ENCODE data around the gene S100A10.

S100A10 gene

GRCh38 chr1:152009691-152010090, 16.0 kb upstream of the S100A10 start:
- Histone ChIP-seq H3K4me2 (ENCODE audit: low read depth, low read length) (no peak overlapping the region), H3K27me3 (replicated peaks; ENCODE audit: insufficient read depth, low read length) (no peaks in the 10 kb centered on the region), H3K9me3 (replicated peaks; ENCODE audit: insufficient read depth, low read length) (no peaks in the 10 kb centered on the region), H3K9me2 (replicated peaks; ENCODE audit: insufficient read depth, low read length) (no peaks in the 10 kb centered on the region), H3K4me1 (ENCODE audit: low read length) (no peaks in the 10 kb centered on the region), H3F3A (ENCODE audit: insufficient read depth, low read length) (no peaks in the 10 kb centered on the region), H3K79me2 (ENCODE audit: low read length) (no peaks in the 10 kb centered on the region), H4K20me1 (ENCODE audit: insufficient read depth, low read length) (no peaks in the 10 kb centered on the region), H3K27ac (ENCODE audit: low read length) (no peak overlapping the region), H3K4me3 (ENCODE audit: low read length) (no peak overlapping the region), H3K9ac (ENCODE audit: low read length) (no peak overlapping the region), H3K36me3 (replicated peaks; ENCODE audit: insufficient read depth, low read length) (no peaks in the 10 kb centered on the region), H2AFZ (ENCODE audit: low read length) (no peak overlapping the region)
- TF ChIP-seq, protein P1, sequence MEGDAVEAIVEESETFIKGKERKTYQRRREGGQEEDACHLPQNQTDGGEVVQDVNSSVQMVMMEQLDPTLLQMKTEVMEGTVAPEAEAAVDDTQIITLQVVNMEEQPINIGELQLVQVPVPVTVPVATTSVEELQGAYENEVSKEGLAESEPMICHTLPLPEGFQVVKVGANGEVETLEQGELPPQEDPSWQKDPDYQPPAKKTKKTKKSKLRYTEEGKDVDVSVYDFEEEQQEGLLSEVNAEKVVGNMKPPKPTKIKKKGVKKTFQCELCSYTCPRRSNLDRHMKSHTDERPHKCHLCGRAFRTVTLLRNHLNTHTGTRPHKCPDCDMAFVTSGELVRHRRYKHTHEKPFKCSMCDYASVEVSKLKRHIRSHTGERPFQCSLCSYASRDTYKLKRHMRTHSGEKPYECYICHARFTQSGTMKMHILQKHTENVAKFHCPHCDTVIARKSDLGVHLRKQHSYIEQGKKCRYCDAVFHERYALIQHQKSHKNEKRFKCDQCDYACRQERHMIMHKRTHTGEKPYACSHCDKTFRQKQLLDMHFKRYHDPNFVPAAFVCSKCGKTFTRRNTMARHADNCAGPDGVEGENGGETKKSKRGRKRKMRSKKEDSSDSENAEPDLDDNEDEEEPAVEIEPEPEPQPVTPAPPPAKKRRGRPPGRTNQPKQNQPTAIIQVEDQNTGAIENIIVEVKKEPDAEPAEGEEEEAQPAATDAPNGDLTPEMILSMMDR (IDR thresholded peaks at IDR 0.05; ENCODE audit: low read length), result no peak
- TF ChIP-seq EZH2 (optimal IDR thresholded peaks at IDR 0.05; ENCODE audit: low read depth, low read length) (no peak), EZH2phosphoT487 (IDR thresholded peaks at IDR 0.05; ENCODE audit: low read length) (no peak)
- DNase-seq, result no peak

- Histone ChIP-seq H3K36me3 (replicated peaks; ENCODE audit: insufficient read depth, low read length) (no peaks in the 10 kb centered on the region), H3F3A (ENCODE audit: insufficient read depth, low read length) (no peaks in the 10 kb centered on the region)
- DNase-seq, result no peak
These were observed 13.4 kb upstream of the S100A10 start for GRCh38 chr1:152007047-152007446.

DNA sequence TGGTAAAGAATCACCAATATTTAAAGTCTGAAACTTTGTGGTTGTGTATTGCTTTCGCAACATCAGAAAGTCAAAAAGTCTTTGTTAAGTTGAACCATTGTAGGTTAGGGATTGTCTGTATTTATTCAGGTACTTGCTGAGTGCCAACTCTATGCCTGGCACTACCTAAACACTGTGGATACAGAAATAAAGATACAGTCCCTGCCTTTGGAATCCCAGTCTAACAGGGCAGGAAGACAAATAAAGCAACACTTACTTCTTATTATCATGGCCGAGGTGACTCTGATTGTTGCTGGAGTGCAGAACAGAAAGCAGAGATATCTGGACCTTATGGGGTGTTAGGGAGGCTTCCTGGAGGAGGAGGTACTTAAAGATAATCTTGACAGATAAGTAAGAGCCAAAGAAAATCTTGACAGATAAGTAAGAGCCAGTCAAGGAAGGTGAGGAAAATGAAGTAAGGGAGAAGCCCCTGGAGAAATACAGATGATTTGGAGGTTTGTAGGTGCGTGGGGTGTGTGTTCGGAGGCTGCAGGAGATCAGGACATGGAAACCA, 11.8 kb upstream of the S100A10 start:
- H3K4me1 ChIP-seq (ENCODE audit: low read length), result no peaks in the 10 kb centered on the region
- H3K36me3 ChIP-seq (replicated peaks; ENCODE audit: insufficient read depth, low read length), result no peaks in the 10 kb centered on the region
- H3K27me3 ChIP-seq (replicated peaks; ENCODE audit: insufficient read depth, low read length), result no peaks in the 10 kb centered on the region
- no peak for DNase-seq
- H2AFZ ChIP-seq (ENCODE audit: low read length), result no peak overlapping the region
- H3K4me3 ChIP-seq (ENCODE audit: low read length), result no peak overlapping the region
- no peak overlapping the region for H3K4me2 ChIP-seq (ENCODE audit: low read depth, low read length)
- no peaks in the 10 kb centered on the region for H3F3A ChIP-seq (ENCODE audit: insufficient read depth, low read length)
- H3K79me2 ChIP-seq (ENCODE audit: low read length), result no peaks in the 10 kb centered on the region
- no peak overlapping the region for H3K9ac ChIP-seq (ENCODE audit: low read length)
- no peak overlapping the region for H3K27ac ChIP-seq (ENCODE audit: low read length)
- no peaks in the 10 kb centered on the region for H4K20me1 ChIP-seq (ENCODE audit: insufficient read depth, low read length)
- TF ChIP-seq, protein P1 (IDR thresholded peaks at IDR 0.05; ENCODE audit: low read length), result no peak
- no peak for TF ChIP-seq EZH2phosphoT487 (IDR thresholded peaks at IDR 0.05; ENCODE audit: low read length)
- no peak for TF ChIP-seq EZH2 (optimal IDR thresholded peaks at IDR 0.05; ENCODE audit: low read depth, low read length)
- no peaks in the 10 kb centered on the region for H3K9me2 ChIP-seq (replicated peaks; ENCODE audit: insufficient read depth, low read length)
- no peaks in the 10 kb centered on the region for H3K9me3 ChIP-seq (replicated peaks; ENCODE audit: insufficient read depth, low read length)

More at GRCh38 chr1:152007047-152007446, 13.4 kb upstream of the S100A10 start:
- Histone ChIP-seq H3K4me2 (ENCODE audit: low read depth, low read length) (no peak overlapping the region), H4K20me1 (ENCODE audit: insufficient read depth, low read length) (no peaks in the 10 kb centered on the region), H3K4me3 (ENCODE audit: low read length) (no peak overlapping the region), H2AFZ (ENCODE audit: low read length) (no peak overlapping the region), H3K9ac (ENCODE audit: low read length) (no peak overlapping the region), H3K79me2 (ENCODE audit: low read length) (no peaks in the 10 kb centered on the region), H3K4me1 (ENCODE audit: low read length) (no peaks in the 10 kb centered on the region), H3K27me3 (replicated peaks; ENCODE audit: insufficient read depth, low read length) (no peaks in the 10 kb centered on the region), H3K9me2 (replicated peaks; ENCODE audit: insufficient read depth, low read length) (no peaks in the 10 kb centered on the region), H3K9me3 (replicated peaks; ENCODE audit: insufficient read depth, low read length) (no peaks in the 10 kb centered on the region), H3K27ac (ENCODE audit: low read length) (no peak overlapping the region)
- TF ChIP-seq EZH2phosphoT487 (IDR thresholded peaks at IDR 0.05; ENCODE audit: low read length), result no peak
- TF ChIP-seq, protein P1 (IDR thresholded peaks at IDR 0.05; ENCODE audit: low read length), result no peak
- TF ChIP-seq EZH2 (optimal IDR thresholded peaks at IDR 0.05; ENCODE audit: low read depth, low read length), result no peak

Measured in MM.1S (cell line).